Measurements from ENCODE around the gene TMCO2. TPM values are rescaled to one million over a fixed set of nuclear protein-coding genes. Genes with fewer than 3 reads are reported as not detected.

Gene TMCO2
- total RNA-seq, 1 donor from 2014 or later = not detected

DNA sequence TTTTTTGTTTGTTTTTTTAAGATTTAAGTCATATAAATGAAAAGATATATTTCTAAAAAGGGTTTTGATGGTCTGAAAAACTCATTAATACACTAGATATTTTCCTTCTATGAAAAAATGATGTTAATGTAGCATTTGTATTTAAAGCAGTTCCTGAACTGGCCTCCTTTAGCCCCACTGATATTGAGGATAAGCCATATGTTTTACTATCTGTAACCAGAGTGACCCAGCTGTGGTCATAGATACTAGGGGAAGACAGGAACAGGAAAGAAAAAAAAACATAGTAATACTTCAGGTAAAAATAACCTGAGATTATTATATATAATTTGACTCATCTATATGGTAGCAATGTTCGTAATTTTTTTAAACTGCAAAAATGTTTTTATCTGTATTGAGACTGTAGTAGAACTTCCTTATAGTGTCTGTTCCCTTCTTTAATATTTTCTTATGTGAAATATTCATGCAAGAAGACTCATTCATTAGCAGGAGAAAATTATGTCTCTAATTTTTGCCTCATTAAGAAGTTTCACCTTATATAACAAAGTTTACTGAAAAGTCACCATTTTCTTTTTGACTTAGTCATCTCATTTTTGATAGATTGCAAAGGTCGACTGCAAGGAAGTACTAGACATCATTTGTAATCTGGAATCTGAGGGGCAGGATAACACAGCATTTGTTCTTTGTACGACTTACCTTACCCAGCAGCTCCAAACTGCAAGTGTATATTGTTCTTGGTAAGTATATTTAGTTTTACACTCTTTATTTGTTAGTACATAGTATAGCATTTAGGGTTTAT is 25.6 kb upstream of the TMCO2 start:
- TF ChIP-seq, protein P1, sequence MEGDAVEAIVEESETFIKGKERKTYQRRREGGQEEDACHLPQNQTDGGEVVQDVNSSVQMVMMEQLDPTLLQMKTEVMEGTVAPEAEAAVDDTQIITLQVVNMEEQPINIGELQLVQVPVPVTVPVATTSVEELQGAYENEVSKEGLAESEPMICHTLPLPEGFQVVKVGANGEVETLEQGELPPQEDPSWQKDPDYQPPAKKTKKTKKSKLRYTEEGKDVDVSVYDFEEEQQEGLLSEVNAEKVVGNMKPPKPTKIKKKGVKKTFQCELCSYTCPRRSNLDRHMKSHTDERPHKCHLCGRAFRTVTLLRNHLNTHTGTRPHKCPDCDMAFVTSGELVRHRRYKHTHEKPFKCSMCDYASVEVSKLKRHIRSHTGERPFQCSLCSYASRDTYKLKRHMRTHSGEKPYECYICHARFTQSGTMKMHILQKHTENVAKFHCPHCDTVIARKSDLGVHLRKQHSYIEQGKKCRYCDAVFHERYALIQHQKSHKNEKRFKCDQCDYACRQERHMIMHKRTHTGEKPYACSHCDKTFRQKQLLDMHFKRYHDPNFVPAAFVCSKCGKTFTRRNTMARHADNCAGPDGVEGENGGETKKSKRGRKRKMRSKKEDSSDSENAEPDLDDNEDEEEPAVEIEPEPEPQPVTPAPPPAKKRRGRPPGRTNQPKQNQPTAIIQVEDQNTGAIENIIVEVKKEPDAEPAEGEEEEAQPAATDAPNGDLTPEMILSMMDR (IDR thresholded peaks at IDR 0.05; ENCODE audit: unreplicated experiment) = no peak
- no peaks in the 10 kb centered on the region for H3K9me3 Mint-ChIP-seq
- H3K4me1 Mint-ChIP-seq = no peaks in the 10 kb centered on the region
- H3K4me3 Mint-ChIP-seq = no peak overlapping the region
- H3K27ac Mint-ChIP-seq = no peak overlapping the region
- no peaks in the 10 kb centered on the region for H3K27me3 Mint-ChIP-seq (ENCODE audit: low read depth)
- no peak for DNase-seq (ENCODE audit: low spot score in 2 of 2, unreplicated experiment in 2 of 2)
- peaks cover 12% of the 10 kb centered on the region for H3K36me3 Mint-ChIP-seq

DNA sequence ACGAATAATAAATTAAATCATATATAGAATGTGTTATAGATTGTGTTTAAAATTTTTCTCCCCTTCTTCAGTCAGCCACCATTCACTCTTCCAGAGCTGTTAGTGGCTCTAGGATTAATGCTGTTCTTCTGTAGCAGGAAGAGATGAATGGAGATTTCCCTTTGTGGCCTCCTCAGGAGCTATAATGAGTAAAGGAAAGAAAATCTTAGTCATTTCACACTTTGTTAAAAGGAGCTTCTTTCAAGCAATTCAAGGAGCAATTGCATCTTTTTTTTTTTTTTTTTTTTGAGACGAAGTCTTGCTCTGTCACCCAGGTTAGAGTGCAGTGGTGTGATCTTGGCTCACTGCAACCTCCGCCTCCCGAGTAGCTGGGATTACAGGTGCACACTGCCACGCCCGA is 23.7 kb upstream of the TMCO2 start:
- DNase-seq (ENCODE audit: low spot score in 2 of 2, unreplicated experiment in 2 of 2) = no peak
- peaks cover 13% of the 10 kb centered on the region for H3K36me3 Mint-ChIP-seq
- H3K27me3 Mint-ChIP-seq (ENCODE audit: low read depth) = no peaks in the 10 kb centered on the region
- H3K27ac Mint-ChIP-seq = no peak overlapping the region
- TF ChIP-seq, protein P1 (IDR thresholded peaks at IDR 0.05; ENCODE audit: unreplicated experiment) = no peak
- H3K9me3 Mint-ChIP-seq = no peaks in the 10 kb centered on the region
- no peak overlapping the region for H3K4me3 Mint-ChIP-seq
- no peaks in the 10 kb centered on the region for H3K4me1 Mint-ChIP-seq

DNA sequence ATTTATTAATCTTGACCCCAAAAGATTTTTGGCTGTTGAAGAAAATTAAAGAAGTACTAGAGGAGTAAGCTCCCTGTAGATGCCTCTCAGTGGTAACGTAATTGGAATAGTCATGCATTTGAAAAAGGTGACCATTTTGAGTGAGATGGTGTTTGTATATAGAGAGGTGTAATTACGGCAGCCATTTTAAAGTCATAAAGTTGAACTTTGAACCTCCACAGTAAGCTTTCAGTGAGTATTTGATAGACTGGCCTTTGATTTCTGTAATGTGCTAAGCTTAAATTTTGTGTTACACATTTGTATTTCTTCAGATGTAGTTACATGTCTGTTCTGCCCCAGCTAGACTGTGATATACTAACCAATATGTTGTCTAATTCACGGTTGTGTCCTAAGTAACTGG is 21.5 kb upstream of the TMCO2 start:
- peaks cover 20% of the 10 kb centered on the region for H3K36me3 Mint-ChIP-seq
- H3K27me3 Mint-ChIP-seq (ENCODE audit: low read depth) = no peaks in the 10 kb centered on the region
- DNase-seq (ENCODE audit: low spot score in 2 of 2, unreplicated experiment in 2 of 2) = no peak
- H3K4me3 Mint-ChIP-seq = no peak overlapping the region
- H3K4me1 Mint-ChIP-seq = no peaks in the 10 kb centered on the region
- no peak overlapping the region for H3K27ac Mint-ChIP-seq
- H3K9me3 Mint-ChIP-seq = no peaks in the 10 kb centered on the region
- TF ChIP-seq, protein P1 (IDR thresholded peaks at IDR 0.05; ENCODE audit: unreplicated experiment) = no peak

DNA sequence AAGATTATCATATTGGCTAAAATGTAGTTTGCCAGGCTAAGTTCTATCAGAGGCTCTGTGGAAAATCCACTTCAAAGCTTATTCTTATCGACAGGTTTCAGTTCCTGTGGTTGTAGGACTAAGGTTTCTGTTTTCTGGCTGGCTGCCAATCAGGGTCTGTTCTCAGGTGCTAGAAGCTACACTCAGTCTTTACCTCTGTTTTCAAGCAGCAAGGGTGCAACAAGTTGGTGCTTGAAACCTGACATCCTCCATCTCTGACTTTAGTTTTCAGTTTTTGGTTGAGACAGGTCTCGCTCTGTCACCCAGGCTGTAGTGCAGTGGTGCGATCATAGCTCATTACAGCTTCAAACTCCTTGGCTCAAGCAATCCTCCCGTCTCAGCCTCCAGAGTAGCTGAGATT is 15.3 kb upstream of the TMCO2 start:
- H3K27ac Mint-ChIP-seq = no peak overlapping the region
- DNase-seq (ENCODE audit: low spot score in 2 of 2, unreplicated experiment in 2 of 2) = no peak
- H3K9me3 Mint-ChIP-seq = no peaks in the 10 kb centered on the region
- no peak overlapping the region for H3K4me3 Mint-ChIP-seq
- no peaks in the 10 kb centered on the region for H3K4me1 Mint-ChIP-seq
- no peaks in the 10 kb centered on the region for H3K27me3 Mint-ChIP-seq (ENCODE audit: low read depth)
- TF ChIP-seq, protein P1 (IDR thresholded peaks at IDR 0.05; ENCODE audit: unreplicated experiment) = no peak
- peaks cover 55% of the 10 kb centered on the region for H3K36me3 Mint-ChIP-seq

DNA sequence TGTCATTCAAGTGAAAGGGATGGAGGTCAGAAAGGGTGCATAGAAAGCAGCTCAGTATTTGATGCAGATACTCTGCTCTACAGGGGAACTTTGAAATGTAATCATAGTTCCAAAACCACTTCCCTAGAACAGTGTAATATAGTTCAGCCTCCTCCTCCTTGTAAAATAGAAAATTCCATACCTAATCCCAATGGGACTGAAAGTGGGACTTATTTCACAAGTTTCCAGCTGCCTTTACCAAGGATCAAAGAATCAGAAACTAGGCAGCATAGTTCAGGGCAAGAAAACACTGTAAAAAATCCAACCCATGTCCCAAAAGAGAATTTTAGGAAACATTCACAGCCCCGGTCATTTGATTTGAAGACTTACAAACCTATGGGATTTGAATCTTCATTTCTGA is 8.1 kb upstream of the TMCO2 start:
- DNase-seq (ENCODE audit: low spot score in 2 of 2, unreplicated experiment in 2 of 2) = no peak
- no peaks in the 10 kb centered on the region for H3K27me3 Mint-ChIP-seq (ENCODE audit: low read depth)
- H3K9me3 Mint-ChIP-seq = no peaks in the 10 kb centered on the region
- peaks cover 33% of the 10 kb centered on the region for H3K36me3 Mint-ChIP-seq
- no peak overlapping the region for H3K27ac Mint-ChIP-seq
- TF ChIP-seq, protein P1 (IDR thresholded peaks at IDR 0.05; ENCODE audit: unreplicated experiment) = no peak
- H3K4me1 Mint-ChIP-seq = no peaks in the 10 kb centered on the region
- H3K4me3 Mint-ChIP-seq = no peak overlapping the region
